ENCODE results near the gene RBPMS2.
A peak's percentile ranks its signal among the peaks of the same experiment; 100 is the strongest.

The RBPMS2 gene

GRCh38 chr15:64720188-64720587 lies 55.2 kb downstream of the RBPMS2 start:
- DNase-seq (ENCODE audit: low read depth in 2 of 2): no peak

DNA sequence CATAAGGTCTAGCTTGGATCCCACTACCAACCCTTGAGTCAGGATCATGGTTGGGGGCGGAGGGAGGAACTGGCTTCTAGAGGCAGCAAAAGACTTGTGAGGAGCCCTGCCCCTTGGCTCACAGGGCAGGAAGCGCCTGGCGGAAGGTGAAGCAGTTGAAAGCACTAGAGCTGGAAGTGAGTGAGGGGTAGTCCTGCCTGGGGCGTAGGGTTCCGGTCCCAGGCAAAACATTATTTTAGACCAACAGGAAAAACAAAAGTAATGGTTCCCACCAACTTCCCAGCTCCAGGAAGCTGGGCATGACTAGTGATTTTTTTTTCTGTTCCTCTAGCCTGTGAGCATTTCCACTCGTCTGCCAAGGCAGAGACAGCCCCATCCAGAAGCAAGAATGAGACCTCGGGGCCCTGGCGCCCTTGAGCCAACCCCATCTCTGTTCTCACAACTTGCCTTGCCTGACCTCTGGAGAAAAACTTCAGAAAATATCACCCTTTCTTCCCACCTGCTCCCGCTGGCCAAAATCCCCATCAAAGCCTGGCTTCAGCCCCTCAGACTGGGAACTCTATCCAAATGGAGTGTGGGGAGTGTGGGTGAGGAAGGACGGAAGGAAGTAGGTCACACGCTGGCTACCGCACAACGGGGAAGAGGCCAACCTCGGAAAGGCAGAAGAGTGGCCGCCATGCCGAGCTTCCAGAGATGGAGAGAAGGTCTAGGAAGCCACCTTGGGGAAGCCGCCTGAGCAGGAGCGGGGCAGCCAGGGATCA lies 57.5 kb downstream of the RBPMS2 start:
- no peak for DNase-seq (ENCODE audit: low read depth in 2 of 2)

DNA sequence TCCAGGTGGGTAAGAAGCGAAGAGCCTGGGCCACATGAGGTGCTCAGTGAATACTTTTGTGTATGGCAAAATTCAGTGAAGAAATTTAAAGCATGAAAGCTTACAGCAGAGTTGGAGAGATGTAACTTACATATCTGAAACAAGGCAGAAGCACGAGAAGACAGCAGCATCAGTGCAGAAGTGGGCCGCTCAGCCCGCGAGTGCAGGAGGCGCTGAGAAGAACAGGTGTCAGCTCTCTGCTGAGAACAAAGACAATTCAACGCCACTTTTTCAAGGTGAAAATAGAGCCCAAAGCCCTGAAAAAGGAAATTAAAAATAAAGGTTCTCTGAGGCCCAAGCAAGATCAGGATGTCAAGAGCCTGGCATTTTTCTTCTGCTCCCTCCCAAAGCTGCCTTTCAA lies 58.3 kb downstream of the RBPMS2 start:
- DNase-seq (ENCODE audit: low read depth in 2 of 2): no peak

DNA sequence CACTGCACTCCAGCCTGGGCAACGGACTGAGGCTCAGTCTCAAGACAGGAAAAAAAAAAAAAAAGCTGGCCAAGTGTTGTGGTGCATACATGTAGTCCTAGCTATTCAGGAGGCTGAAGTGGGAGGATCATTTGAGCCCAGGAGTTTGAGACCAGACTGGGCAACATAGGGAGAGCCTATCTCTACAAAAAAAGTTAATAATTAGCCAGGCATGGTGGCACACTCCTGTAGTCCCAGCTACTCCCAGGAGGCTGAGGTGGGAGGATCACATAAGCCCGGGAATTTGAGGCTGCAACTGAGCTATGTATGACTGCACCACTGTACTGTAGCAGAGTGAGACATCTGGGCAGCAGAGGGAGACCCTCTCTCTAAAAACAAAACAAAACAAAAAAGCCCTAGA lies 58.9 kb downstream of the RBPMS2 start:
- DNase-seq (ENCODE audit: low read depth in 2 of 2): no peak

DNA sequence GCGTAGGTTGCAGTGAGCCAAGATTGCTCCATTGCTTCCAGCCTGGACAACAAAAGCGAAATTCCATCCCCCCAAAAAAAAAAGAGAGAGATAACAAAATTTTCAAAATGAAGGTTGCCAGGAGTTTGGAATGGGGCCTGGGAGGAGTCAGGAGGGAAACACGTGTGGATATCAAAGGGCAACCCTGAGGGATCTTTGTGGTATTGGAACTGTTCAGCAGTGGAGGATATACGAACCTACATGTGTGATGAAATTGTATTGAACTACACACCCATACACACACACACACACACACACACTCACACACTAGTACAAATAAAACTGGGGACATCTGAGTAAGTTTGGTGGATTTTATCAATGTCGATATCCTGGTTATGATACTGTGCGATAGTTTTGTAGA lies 61.8 kb downstream of the RBPMS2 start:
- no peak for DNase-seq (ENCODE audit: low read depth in 2 of 2)

DNA sequence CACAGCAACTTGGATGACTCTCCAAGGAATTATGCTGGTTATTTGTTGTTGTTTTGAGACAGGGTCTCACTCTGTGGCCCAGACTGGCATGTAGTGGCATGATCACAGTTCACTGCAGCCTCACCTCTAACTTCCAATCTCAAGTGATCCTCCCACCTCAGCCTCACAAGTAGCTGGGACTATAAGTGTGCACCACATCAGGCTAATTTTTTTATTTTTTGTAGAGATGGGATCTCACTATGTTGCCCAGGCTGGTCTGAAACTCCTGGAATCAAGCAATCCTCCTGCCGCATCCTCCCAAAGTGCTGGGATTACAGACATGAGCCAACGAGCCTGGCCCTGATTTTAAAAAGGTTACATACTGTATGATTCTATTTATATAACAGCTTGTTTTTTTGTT lies 63.0 kb downstream of the RBPMS2 start:
- no peak for DNase-seq (ENCODE audit: low read depth in 2 of 2)

DNA sequence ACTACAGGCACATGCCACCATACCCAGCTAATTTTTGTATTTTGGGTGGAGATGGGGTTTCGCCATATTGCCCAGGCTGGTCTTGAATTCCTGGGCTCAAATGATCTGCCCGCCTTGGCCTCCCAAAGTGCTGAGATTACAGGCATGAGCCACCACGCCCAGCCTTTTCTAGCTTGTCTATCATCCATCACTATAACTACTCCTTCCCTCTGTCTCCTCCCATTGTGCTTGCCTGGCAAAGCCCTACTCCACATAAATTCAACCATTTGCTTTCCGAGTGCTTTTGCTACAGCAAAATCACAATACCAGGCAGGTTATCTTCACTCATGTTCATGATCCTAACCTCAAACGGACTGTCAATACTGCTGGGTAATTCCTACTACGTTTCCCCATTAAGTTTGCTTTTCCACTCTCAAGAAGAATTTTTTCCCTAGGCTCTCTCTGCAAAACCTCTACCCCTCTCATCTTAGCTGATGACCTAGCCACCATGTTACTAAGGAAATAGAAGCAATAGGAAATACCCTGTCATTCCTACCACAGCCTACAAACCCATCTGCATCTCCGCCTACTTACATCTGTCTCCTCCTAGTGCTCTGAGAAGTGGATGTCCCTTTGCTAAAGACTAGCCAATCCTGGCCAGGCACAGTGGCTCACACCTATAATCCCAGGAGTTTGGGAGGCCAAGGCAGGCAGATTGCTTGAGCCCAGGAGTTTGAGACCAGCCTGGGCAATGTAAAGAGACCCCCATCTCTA lies 64.5 kb downstream of the RBPMS2 start:
- DNase-seq (ENCODE audit: low read depth in 2 of 2): no peak

GRCh38 chr15:64706011-64706911 lies 69.1 kb downstream of the RBPMS2 start:
- no peak for DNase-seq (ENCODE audit: low read depth in 2 of 2)

DNA sequence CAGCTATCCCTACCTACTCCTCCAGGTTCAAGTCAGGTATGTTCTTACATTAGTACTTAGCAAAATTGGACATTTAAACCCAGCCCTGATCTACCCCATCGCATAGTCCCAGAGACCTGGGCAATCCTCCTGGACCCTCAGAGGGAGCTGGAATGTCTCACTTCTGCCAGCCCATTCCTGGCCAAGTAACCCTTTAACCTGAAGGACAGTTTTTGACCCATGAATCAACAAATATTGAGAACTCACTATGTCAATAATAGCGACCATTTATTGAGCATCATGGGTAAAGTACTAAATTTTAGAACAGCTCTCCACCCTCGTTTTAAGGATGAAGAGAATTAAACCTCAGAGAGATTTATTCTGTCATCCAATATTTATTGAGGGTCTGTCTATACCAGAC lies 70.4 kb downstream of the RBPMS2 start:
- no peak for DNase-seq (ENCODE audit: low read depth in 2 of 2)

DNA sequence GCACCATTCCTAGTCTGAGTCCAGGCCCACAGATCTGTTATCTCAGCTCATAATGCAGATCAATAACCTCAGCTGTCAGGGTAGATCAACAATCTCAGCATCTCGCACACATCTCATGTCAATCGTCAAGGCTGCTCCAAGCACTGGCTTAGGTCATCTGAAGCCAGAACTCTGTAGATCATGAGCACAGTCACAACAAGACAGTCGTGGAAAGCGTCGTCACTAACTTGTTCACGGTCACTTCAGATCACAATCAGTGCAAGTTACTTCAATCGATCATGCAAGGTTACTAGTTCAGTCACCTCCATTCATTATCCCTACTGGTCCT lies 71.8 kb downstream of the RBPMS2 start:
- no peak for DNase-seq (ENCODE audit: low read depth in 2 of 2)

- peak; percentile 89 for DNase-seq (ENCODE audit: low read depth in 2 of 2)
Observed at GRCh38 chr15:64702816-64703631, 72.4 kb downstream of the RBPMS2 start.

DNA sequence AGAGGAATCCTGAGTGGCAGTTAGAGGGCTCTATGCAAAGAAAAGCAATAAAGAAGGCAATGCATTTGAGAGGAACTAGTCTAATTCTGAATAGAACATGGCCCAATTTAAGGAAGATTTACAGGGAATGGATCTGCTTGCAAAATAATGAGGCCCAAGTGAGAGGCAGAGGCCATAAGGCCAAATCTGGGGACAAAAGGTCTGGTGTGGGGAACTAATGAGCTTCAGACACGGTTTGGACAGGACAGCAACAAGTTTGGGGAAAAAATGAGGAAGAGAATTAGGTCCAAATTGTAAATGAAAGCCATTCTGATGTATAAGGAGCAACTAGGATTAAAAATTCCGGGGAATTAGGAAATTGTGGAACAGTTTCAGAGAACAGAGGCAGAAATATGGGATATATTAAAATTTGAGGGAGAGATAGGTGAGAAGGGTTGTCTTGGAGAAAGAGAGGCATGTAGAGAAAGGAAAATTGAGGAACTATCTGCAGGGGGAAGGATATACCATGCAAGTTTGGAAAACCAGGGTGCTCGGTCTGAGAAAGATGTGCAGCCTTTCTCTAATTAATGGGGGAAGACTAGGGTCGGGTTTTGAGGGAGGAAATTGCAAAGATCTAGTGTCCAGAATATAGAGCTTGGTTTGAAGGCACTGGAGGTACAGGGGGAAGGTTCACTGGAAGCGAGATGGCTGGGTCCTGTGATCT lies 73.8 kb downstream of the RBPMS2 start:
- no peak for DNase-seq (ENCODE audit: low read depth in 2 of 2)

GRCh38 chr15:64701051-64701450 lies 74.3 kb downstream of the RBPMS2 start:
- no peak for DNase-seq (ENCODE audit: low read depth in 2 of 2)

- no peak for DNase-seq (ENCODE audit: low read depth in 2 of 2)
Observed at GRCh38 chr15:64699751-64700388, 75.5 kb downstream of the RBPMS2 start.

DNA sequence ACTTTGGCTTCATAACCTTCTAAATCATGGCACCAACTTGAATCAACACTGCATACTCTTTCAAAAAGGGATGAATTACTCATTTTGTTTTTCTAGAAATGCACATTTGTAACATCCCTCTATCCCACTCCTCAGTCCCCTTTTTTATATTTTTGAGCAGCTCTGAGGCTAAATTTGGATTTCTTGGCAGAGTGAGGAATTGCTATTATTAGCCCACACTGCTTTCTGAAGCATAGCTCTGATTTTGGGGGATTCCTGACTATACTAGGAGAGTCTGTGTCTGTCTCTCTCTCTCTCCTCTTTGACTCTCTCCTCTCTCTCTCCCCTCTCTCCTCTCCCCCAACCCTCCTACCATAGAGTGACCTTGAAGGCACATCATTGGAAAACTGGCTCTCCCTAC lies 76.6 kb downstream of the RBPMS2 start:
- no peak for DNase-seq (ENCODE audit: low read depth in 2 of 2)

GRCh38 chr15:64697911-64698369 lies 77.4 kb downstream of the RBPMS2 start:
- no peak for DNase-seq (ENCODE audit: low read depth in 2 of 2)

DNA sequence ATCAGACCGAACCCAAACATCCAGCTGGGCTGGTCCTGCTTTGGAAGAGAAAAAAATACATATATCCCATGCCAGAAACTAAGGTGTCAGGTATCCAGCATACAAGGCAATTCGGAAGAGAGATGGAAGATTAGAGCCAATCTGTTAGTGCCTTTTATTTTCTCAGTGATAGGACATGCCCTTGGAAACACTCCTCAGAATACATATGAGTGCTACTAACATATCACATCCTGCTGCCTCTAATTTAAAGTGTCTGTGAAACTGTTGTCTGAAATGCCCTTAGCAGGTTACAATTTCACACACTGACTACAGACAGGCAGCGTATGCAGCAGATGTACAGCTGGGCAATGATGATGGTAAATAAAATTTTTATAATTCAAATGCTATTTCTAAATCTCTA lies 78.9 kb downstream of the RBPMS2 start:
- no peak for DNase-seq (ENCODE audit: low read depth in 2 of 2)

GRCh38 chr15:64695561-64695992 lies 79.8 kb downstream of the RBPMS2 start:
- DNase-seq (ENCODE audit: low read depth in 2 of 2): no peak

DNA sequence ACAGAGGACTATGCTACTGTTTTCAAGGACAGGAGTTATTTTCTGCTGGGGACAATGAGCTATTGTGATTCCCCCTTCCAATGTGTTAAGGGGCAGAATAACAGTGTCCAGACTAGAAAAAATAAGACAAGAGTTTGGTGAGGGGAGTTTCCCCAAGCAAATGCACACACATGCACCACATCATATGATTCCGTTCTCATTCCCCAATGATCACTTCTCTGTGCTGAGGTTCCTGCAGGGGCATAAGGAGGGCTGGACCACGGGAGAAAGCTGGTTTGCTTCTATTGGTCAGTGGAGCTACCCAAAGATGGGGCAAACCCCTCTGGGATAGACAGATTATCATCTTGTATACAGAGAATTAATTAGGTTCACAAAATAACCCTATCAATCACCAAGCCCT lies 80.6 kb downstream of the RBPMS2 start:
- DNase-seq (ENCODE audit: low read depth in 2 of 2): no peak

DNA sequence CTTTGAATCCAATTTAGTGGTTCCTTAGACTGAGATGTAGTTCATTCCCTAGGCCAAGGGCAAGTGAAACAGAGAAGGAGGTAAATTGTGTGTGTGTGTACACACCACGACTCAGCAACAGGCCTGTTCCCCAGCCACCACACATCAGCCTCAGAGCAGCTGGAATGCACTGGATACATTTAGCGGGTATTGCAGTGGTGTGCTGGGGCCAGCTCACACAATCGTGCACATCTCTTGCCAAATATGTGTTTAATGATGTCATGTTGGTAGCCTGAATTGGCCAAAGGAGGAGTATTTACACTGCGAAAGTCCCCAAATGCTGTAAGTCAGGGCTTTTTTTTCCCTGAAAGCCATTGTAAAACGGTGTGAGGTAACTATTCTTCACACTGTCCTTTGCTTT lies 82.3 kb downstream of the RBPMS2 start:
- DNase-seq (ENCODE audit: low read depth in 2 of 2): no peak

Measured in activated CD8-positive, alpha-beta memory T cell treated with anti-CD3 and anti-CD28 coated beads for 4 hours (primary cell).